NCI-H345 (cell line): ENCODE data around the gene MAS1.
A peak's percentile ranks its signal among the peaks of the same experiment; 100 is the strongest.
"Not testable (repeated sequence)": the region's sequence is repeated elsewhere in the genome, so short reads cannot be mapped to it uniquely, and the experiment has no call there.

Source experiments
- DNase-seq: peaks from one replicate; lab custom pipeline; 2025; lab: John Stamatoyannopoulos, UW

Gene MAS1

DNA sequence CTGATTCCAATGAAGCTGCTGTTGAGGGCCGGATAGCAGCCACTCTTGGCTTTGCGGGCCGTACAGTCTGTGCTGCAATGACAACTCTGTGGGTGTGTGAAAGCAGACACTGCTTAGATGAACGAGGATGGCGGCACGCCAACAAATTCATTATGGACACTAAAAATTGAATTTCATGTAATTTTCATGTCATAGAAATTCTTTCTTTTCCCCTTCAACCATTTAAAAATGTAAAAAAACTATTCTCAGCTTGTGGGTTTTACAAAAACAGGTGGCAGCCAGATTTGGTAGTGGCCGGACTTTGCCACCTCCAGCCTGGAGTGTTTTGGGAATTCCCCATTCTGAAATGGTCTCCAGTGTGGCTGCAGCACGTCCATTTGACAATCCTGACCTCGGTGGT, 26.0 kb downstream of the MAS1 start:
- no peak for DNase-seq

- no peak for DNase-seq
Observed at GRCh38 chr6:159919011-159919511, 28.3 kb downstream of the MAS1 start.

DNA sequence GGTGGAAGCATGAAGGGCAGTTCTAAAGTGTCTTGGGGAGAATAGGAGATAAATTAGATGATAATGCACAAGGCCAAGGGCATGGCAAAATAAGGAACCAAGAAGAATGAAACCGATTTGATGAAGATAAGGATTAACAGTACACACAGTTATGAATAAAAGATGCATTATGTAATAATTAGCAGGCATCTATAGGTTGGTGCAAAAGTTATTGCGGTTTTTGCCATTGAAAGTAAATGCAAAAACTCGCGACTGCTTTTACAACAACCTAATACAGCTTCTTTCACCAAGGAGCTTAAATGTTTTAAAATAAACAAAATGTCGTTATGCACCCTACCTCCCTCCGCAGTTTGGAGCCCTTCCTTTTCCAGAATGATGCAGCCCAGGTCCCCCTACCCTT, 29.0 kb downstream of the MAS1 start:
- no peak for DNase-seq

- not testable (repeated sequence) for DNase-seq
Observed at GRCh38 chr6:159924150-159924549, 33.4 kb downstream of the MAS1 start.

DNA sequence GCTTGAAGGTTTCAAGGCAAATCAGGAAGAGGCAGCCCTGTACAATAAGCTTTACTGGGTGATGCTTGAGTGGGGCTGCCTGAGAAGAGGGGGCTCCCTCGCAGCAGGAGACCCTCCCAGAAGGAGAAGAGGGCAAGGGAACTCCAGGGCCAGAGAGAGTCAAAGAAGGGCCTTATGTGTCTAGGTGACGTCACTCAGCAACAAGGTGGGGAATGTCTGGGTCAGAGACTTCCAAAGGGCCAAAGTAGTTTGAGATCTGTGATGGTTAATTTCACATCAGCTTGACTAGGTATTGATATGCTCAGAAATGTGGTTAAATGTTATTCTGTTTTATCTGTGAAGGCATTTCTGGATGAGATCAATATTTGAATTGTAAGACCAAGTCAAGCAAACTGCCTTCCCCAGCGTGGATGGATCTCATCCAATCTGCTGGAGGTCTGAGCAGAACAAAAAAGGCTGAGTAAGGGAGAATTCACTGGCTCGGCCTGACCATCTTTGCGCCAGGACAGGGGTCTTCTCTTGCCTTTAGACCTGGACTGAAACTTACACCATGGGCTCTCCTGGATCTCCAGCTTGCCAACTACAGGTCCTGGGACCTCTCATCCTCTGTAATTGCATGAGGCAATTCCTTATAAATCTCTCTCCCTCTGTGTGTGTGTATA, 35.9 kb downstream of the MAS1 start:
- DNase-seq = no peak

GRCh38 chr6:159929819-159930218, 39.0 kb downstream of the MAS1 start:
- DNase-seq = peak; percentile 74

DNA sequence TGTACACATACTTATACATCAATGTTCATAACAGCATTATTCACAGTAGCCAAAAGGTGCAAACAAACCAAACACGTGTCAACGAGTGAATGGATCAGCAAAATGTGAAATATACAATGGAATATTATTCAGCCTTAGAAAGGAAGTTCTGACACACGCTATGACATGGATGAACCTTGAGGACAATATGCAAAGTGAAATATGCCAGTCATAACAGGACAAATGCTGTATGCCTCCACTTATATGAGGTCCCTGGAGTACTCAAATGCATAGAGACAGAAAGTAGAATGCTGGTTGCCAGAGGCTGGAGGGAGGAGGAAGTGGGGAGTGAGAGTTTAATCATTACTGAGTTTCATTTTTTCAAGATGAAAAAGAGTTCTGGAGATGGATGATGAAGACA, 40.3 kb downstream of the MAS1 start:
- DNase-seq = no peak

DNA sequence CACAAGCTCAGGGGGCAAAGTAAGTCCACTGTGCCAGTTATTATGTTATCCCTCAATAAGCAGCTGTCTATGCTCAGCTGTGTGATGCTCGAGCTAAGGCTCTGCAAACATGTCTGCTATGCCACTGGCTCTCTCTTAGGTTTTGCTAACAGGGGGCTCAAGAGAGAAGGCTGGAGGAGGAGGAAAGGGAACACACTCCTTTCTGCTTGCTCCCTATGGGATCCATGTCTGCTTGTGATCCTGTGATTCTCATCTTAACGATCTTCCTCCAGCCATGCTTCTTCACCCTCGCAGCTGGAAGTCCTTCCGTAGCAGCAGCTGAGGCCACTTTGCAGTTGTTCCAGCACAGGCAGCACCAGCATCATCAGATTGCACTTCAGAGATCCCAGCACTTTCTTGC, 41.1 kb downstream of the MAS1 start:
- DNase-seq = no peak

DNA sequence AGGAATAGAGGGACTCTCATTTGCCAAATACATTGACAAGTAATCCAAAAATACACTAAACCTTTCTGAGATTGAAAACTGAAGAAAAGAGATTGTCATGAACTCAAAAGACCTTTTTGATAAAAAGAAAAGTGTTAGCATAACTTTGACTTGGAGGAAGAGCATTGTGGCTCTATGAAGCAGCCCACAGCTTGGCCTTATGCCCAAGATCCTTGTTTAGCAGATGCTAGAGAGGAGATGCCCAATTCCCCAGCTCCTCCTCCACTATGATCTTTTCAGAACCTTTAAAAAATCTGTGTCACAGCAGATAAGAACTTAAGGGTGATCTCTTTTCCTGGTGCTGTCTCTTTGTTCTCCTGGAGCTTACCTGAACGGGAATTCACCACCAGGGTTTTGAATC, 42.3 kb downstream of the MAS1 start:
- DNase-seq = no peak

GRCh38 chr6:159934181-159934580, 43.4 kb downstream of the MAS1 start:
- no peak for DNase-seq

DNA sequence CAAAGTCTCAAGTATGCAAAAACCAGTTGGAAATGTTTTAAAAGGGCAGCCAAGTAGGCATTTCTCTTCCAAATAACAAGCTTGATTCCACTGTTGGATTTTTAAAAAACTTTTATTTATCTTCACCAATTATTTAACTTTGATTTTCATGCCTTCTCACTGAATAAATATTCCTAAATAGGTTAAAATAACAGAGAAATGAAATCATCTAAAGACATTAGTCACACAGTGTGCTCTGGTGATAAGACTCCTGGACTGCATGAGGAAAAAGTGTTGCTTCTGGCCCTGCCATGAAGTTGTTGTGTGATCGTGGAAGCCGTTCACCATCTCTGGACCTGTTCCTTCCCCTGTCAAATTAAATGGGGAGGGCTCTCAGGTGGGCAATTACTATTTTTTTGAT, 44.3 kb downstream of the MAS1 start:
- no peak for DNase-seq

DNA sequence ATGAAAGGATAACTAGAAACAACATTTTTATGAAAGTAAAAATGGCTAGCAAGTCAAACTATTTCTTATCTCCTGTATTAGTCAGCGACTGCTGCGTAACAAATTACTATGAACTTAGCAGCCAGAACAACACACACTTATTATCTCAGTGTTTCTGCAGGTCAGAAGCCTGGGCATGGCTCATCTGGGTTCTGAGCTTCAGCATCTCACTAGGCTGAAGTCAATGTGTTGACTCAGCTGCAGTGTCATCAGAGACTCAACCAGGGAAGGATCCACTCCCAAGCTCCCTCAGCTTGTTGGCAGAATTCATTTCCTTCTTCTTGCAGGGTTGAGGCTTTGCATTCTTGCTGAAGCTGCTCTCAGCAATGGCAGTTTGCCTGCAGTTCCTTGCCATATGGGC, 44.8 kb downstream of the MAS1 start:
- DNase-seq = no peak

GRCh38 chr6:159939591-159940016, 48.8 kb downstream of the MAS1 start:
- no peak for DNase-seq
